ENCODE data around the gene KLF8. TPM values are rescaled to one million over a fixed set of nuclear protein-coding genes. Genes with fewer than 3 reads are reported as not detected.

Gene KLF8
- total RNA-seq, 1 experiment from 2014 or later: 1.2 TPM

DNA sequence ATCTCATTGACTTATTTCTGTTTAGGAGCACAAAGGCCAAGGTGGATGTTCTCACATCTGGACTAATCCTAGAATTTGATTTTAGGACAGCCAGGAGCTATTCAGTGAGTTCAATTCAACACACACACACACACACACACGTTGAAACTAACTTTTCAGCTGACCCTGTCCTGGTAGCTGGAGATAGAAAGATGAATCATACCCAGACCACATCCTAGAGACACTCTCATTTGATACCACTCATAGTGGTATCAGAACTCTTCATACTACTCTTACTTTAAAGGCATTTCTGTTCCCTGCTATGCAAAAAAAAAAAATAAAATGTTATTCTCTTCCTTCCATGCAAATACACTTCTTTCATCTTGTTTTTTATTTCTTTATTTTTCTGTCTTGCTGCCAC, 36.7 kb downstream of the KLF8 start:
- H3K9me3 ChIP-seq (ENCODE audit: control insufficient read depth in 1 of 2, insufficient read depth in 1 of 2, low read depth in 1 of 2, low read length in 2 of 2): no peaks in the 10 kb centered on the region
- H3K4me2 ChIP-seq (ENCODE audit: low read length): no peak overlapping the region
- no TSS peak for BruUV-seq (replicated peaks)
- H4K20me1 ChIP-seq (ENCODE audit: insufficient read depth): no peaks in the 10 kb centered on the region
- no peaks in the 10 kb centered on the region for H3K36me3 ChIP-seq (ENCODE audit: control insufficient read depth in 1 of 2, insufficient read depth in 2 of 2, low read length in 2 of 2)
- no peak overlapping the region for H3K27ac ChIP-seq (ENCODE audit: low read depth, low read length)
- intact Hi-C loops (cut with micrococcal nuclease): no loop called here
- TF ChIP-seq ZFX (IDR thresholded peaks at IDR 0.05) (no peak), CBX3 (IDR thresholded peaks at IDR 0.05; ENCODE audit: low read depth) (no peak), SIN3A (IDR thresholded peaks at IDR 0.05; ENCODE audit: low read depth) (no peak), POLR2A (IDR thresholded peaks at IDR 0.05; ENCODE audit: borderline replicate concordance, extremely low read depth, insufficient read depth, insufficient read length) (no peak), SRF (IDR thresholded peaks at IDR 0.05; ENCODE audit: low read depth) (no peak), POLR2AphosphoS5 (IDR thresholded peaks at IDR 0.05; ENCODE audit: low read depth, low read length) (no peak), EZH2phosphoT487 (IDR thresholded peaks at IDR 0.05; ENCODE audit: borderline replicate concordance) (no peak), ELF1 (IDR thresholded peaks at IDR 0.05; ENCODE audit: borderline replicate concordance, low read depth) (no peak), YY1 (IDR thresholded peaks at IDR 0.05; ENCODE audit: extremely low read depth, insufficient replicate concordance, low read depth, low read length) (no peak), RAD21 (IDR thresholded peaks at IDR 0.05; ENCODE audit: low read depth) (no peak), EGR1 (IDR thresholded peaks at IDR 0.05; ENCODE audit: low read depth) (no peak), FOSL1 (IDR thresholded peaks at IDR 0.05; ENCODE audit: low read depth) (no peak), CEBPB (IDR thresholded peaks at IDR 0.05; ENCODE audit: low read depth) (no peak)
- TF ChIP-seq, protein P1, sequence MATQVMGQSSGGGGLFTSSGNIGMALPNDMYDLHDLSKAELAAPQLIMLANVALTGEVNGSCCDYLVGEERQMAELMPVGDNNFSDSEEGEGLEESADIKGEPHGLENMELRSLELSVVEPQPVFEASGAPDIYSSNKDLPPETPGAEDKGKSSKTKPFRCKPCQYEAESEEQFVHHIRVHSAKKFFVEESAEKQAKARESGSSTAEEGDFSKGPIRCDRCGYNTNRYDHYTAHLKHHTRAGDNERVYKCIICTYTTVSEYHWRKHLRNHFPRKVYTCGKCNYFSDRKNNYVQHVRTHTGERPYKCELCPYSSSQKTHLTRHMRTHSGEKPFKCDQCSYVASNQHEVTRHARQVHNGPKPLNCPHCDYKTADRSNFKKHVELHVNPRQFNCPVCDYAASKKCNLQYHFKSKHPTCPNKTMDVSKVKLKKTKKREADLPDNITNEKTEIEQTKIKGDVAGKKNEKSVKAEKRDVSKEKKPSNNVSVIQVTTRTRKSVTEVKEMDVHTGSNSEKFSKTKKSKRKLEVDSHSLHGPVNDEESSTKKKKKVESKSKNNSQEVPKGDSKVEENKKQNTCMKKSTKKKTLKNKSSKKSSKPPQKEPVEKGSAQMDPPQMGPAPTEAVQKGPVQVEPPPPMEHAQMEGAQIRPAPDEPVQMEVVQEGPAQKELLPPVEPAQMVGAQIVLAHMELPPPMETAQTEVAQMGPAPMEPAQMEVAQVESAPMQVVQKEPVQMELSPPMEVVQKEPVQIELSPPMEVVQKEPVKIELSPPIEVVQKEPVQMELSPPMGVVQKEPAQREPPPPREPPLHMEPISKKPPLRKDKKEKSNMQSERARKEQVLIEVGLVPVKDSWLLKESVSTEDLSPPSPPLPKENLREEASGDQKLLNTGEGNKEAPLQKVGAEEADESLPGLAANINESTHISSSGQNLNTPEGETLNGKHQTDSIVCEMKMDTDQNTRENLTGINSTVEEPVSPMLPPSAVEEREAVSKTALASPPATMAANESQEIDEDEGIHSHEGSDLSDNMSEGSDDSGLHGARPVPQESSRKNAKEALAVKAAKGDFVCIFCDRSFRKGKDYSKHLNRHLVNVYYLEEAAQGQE (IDR thresholded peaks at IDR 0.05; ENCODE audit: low read depth): no peak
- TF ChIP-seq, protein P2, sequence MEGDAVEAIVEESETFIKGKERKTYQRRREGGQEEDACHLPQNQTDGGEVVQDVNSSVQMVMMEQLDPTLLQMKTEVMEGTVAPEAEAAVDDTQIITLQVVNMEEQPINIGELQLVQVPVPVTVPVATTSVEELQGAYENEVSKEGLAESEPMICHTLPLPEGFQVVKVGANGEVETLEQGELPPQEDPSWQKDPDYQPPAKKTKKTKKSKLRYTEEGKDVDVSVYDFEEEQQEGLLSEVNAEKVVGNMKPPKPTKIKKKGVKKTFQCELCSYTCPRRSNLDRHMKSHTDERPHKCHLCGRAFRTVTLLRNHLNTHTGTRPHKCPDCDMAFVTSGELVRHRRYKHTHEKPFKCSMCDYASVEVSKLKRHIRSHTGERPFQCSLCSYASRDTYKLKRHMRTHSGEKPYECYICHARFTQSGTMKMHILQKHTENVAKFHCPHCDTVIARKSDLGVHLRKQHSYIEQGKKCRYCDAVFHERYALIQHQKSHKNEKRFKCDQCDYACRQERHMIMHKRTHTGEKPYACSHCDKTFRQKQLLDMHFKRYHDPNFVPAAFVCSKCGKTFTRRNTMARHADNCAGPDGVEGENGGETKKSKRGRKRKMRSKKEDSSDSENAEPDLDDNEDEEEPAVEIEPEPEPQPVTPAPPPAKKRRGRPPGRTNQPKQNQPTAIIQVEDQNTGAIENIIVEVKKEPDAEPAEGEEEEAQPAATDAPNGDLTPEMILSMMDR (IDR thresholded peaks at IDR 0.05 in 2 of 3, conservative IDR thresholded peaks at IDR 0.05 in 1 of 3; ENCODE audit: borderline replicate concordance in 1 of 3, insufficient read depth in 1 of 3, low read depth in 2 of 3, low read length in 2 of 3): no peak
- TF ChIP-seq, protein P3, sequence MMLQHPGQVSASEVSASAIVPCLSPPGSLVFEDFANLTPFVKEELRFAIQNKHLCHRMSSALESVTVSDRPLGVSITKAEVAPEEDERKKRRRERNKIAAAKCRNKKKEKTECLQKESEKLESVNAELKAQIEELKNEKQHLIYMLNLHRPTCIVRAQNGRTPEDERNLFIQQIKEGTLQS (IDR thresholded peaks at IDR 0.05): no peak
- RAD21 ChIA-PET (ENCODE audit: low non-redundant PET in 1 of 2, low total read pairs in 2 of 2, uncharacterized antibody in 2 of 2, unreplicated experiment in 2 of 2): no interaction called here
- CTCF ChIA-PET: no interaction called here
- DNase-seq (ENCODE audit: low read depth, low spot score): no peak
- H3K4me1 ChIP-seq (ENCODE audit: control insufficient read depth in 1 of 2, insufficient read depth in 2 of 2, low read length in 2 of 2): no peaks in the 10 kb centered on the region
- H2AFZ ChIP-seq (ENCODE audit: low read depth, low read length, poor library complexity, severe bottlenecking): no peak overlapping the region
- no peak overlapping the region for H3K4me3 ChIP-seq (replicated peaks in 1 of 2; ENCODE audit: low read depth in 1 of 2, low read length in 2 of 2)
- POLR2A ChIA-PET: no interaction called here
- no peaks in the 10 kb centered on the region for H3K27me3 ChIP-seq (ENCODE audit: insufficient read depth, low read length)
- H3K9me2 ChIP-seq (ENCODE audit: insufficient read depth): no peaks in the 10 kb centered on the region
- ATAC-seq: no peak
- no peak overlapping the region for H3K9ac ChIP-seq (ENCODE audit: low read length)
- no peaks in the 10 kb centered on the region for H3K79me2 ChIP-seq (ENCODE audit: insufficient read depth, low read length)

Measured in HCT116 (cell line).